IPS-11a (cell line): ENCODE data around the gene ANXA7.
"Not testable (repeated sequence)": the region's sequence is repeated elsewhere in the genome, so short reads cannot be mapped to it uniquely, and the experiment has no call there.

ENCODE experiments used
- H3K4me3 ChIP-seq: one replicate; pipeline ENCODE4 v1.5.1; 2013; ENCODE audit warnings: low read depth, low read length, control low read depth

Gene ANXA7

GRCh38 chr10:73408978-73409521, 4.8 kb downstream of the ANXA7 start:
- no peak overlapping the region for H3K4me3 ChIP-seq

GRCh38 chr10:73408061-73408460, 5.8 kb downstream of the ANXA7 start:
- H3K4me3 ChIP-seq: no peak overlapping the region

- H3K4me3 ChIP-seq: no peak overlapping the region
These were observed 6.4 kb downstream of the ANXA7 start for GRCh38 chr10:73407495-73407894.

GRCh38 chr10:73406846-73407245, 7.0 kb downstream of the ANXA7 start:
- no peak overlapping the region for H3K4me3 ChIP-seq

DNA sequence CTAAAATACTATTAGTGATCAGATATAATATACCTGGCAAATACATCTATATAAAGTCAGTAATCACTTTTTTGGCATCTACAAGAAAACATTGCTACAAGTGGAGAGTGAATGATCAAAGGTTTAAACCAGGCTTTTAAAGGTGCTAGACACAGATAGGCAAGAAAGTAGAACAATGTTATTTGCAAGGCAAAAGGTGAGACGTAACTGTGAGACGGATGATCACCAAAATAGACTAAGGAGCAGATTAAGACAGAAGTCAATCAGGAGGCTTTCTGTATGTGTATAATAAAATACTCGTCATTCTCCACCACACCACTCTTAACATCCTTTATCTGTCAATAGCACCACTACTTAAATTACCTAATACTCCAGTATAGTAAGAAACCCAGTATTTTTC, 8.3 kb downstream of the ANXA7 start:
- H3K4me3 ChIP-seq: no peak overlapping the region

GRCh38 chr10:73404690-73405089, 9.2 kb downstream of the ANXA7 start:
- H3K4me3 ChIP-seq: no peak overlapping the region

DNA sequence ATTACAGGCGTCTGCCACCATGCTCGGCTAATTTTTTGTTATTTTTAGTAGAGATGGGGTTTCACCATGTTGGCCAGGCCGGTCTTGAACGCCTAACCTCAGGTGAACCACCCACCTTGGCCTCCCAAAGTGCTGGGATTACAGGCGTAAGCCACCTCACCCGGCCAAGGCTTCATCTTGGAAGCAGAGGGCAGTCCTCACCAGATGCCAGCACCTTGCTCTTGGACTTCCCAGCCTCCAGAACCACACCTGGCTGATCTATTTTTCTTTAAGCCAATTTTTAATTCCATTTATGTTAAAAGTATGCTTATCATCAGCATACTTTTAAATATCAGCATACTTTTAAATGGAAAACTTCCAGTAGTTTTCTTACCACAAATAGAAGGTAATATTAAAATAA, 12.2 kb downstream of the ANXA7 start:
- H3K4me3 ChIP-seq: no peak overlapping the region

- H3K4me3 ChIP-seq: no peak overlapping the region
These were observed 14.8 kb downstream of the ANXA7 start for GRCh38 chr10:73399063-73399462.

DNA sequence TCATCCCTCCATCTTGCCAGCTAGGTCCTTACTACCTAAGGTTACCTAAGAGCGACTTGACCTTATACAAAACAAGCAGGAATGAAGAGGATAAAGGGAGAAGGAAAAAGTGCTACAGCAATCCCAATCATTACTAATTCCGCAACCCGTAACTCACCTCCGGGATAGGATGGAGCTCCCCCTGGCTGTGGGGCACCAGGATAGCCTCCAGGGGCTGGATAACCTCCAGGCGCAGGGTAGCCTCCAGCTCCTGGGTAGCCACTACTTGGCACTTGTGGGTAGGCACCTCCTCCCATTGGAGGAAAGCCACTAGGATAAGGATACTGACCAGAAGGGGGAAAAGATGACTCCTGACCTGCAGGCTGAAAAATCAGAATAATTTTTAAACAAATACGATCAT, 15.8 kb downstream of the ANXA7 start:
- H3K4me3 ChIP-seq: no peak overlapping the region

DNA sequence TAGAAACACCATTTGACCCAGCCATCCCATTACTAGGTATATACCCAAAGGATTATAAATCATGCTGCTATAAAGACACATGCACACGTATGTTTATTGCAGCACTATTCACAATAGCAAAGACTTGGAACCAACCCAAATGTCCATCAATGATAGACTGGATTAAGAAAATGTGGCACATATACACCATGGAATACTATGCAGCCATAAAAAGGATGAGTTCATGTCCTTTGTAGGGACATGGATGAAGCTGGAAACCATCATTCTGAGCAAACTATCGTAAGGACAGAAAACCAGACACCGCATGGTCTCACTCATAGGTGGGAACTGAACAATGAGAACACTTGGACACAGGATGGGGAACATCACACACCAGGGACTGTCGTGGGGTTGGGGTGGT, 19.5 kb downstream of the ANXA7 start:
- H3K4me3 ChIP-seq: not testable (repeated sequence)

- H3K4me3 ChIP-seq: no peak overlapping the region
These were observed 25.6 kb downstream of the ANXA7 start for GRCh38 chr10:73388228-73388627.

DNA sequence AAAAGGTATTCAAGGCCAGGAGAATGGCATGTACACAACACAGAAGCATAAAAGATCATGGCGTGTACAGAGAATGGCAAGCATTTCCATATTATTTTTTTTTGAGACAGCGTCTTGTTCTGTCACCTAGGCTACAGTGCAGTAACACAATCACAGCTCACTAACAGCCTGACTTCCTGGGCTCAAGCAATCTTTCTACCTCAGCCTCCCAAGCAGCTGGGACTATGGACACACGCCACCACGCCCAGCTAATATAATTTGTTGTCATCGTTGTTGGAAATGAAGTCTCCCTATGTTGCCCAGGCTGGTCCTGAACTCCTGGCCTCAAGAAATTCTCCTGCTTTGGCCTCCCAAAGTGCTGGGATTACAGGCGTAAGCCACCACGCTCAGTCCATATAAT, 27.3 kb downstream of the ANXA7 start:
- no peak overlapping the region for H3K4me3 ChIP-seq

- no peak overlapping the region for H3K4me3 ChIP-seq
These were observed 34.7 kb downstream of the ANXA7 start for GRCh38 chr10:73379064-73379748.

DNA sequence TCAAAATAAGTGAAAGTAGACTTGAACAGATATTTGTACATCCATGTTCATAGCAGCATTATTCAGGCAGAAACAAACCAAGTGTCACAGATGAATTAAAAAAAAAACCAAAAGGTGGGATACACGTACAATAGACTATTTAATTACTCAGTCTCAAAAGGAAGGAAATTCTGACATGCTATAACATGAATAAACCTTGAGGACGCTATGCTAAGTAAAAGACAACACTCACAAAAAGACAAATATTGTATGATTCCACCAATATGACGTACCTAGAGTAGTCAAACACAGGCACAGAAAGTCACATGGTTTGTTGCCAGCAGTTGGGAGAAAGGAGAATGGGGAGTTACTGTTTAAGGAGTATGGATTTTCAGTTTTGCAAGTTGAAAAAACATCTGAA, 37.2 kb downstream of the ANXA7 start:
- H3K4me3 ChIP-seq: no peak overlapping the region

DNA sequence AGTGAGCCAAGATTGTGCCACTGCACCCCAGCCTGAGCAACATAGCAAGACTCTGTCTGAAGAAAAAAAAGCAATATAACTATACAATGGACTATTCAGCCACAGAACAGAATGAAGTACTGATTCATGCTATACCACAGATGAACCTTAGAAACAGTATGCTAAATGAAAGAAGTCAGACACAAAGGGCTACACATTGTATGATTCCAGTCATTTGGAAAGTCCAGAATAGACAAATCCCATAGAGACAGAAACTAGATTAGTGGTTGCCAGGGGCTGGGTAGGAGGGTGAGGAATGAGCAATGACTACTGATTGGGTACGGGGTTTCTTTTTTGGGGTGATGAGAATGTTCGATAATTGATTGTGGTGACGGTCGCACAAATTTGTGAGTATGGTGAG, 45.6 kb downstream of the ANXA7 start:
- H3K4me3 ChIP-seq: no peak overlapping the region

DNA sequence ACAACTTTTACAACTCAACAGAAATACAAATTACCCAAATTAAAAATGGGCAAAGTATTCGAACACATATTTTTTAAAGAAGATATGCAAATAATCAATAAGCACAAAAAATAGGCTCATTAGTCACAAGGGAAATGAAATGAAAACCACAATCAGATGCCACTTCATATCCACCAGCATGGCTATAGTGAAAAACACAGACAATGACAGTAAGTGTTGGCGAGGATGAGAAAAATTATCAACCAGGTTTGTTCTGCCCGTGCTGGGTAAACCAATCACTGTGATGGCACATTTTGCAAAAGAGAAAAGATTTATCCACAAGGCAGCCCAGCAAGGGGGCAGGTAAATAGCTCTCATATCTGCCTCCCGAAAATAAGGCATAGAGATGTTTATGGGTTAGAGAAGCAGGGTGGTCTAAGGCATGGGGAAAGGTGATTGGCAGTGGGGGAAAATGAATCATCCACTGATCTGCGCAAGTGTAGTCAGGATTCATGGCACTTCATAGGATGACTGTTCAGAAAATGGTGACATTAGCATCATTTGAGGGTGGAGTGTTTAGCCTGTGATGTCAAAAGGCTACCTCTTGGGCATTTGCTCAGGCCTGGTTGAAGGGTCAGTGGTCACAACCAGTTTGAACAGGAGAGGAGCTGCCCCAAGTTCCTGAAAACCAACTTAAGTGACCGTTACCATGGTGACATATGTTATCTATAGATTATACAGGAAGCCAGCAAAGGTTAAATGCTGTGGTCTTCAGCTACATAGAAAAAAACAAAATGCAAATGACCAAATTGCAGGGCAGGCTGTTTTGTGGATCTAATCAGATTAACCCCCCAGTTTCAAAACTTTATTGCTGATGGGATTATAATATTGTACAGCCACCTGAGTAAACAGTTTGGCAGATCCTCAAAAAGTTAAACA, 47.2 kb downstream of the ANXA7 start:
- H3K4me3 ChIP-seq: no peak overlapping the region

- no peak overlapping the region for H3K4me3 ChIP-seq
These were observed 48.9 kb downstream of the ANXA7 start for GRCh38 chr10:73364964-73365363.

DNA sequence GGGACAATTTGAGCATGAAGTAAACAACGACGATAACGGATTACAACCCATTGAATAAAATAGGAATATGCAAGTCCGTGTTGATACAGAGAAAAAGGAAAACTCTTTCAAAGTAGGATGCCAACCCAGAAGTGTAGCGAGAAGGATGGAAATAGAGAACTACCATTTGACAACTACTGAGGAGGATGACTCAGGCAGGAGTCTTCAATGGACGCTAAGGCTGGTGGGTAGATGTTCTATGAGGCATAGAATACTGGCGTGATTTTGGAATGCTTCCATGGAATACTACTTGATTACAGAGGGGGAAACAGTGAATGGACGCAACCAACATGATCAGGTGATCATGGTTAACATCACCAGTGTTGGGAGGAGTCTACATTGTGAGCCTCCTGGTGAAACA, 54.4 kb downstream of the ANXA7 start:
- H3K4me3 ChIP-seq: no peak overlapping the region

- H3K4me3 ChIP-seq: peak within 1 kb of the TSS; percentile 76
These were observed 55.3 kb downstream of the ANXA7 start, which contains the start of gene CFAP70 for GRCh38 chr10:73358331-73359279. CFAP70 (minus strand) TSS chr10:73358864; CDS start chr10:73354796, 4,068 bp downstream.

DNA sequence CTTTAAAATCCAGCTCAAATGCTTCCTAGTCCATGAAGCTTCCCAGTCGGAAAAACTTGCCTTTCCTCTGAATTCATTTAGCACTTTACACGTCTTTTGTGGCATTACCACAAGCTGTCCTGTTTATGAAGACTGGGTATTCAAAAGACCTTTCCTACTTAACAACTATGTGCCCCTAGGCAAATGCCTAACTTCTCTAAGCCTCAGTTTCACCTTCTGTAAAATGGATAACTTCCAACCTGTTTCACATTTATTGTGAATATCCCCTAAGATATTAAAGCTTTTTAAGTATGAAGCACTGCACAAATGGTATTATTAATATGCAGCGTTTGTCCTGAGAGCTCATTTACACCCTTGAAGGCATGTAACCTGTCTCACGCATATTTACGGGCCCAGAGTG, 56.0 kb downstream of the ANXA7 start:
- peak overlapping the region; percentile 76 for H3K4me3 ChIP-seq

- H3K4me3 ChIP-seq: no peak overlapping the region
These were observed 56.7 kb downstream of the ANXA7 start for GRCh38 chr10:73357166-73357565.
